ENCODE measurements around the gene ZNF283.
"Not testable (repeated sequence)": the region's sequence is repeated elsewhere in the genome, so short reads cannot be mapped to it uniquely, and the experiment has no call there.

The ZNF283 gene

GRCh38 chr19:43802216-43802951 is 24.7 kb upstream of the ZNF283 start, which contains the start of gene LYPD5:
TSS of gene LYPD5 (minus strand) at chr19:43802447. CDS start at chr19:43802380, 67 bp downstream.
- DNase-seq: no peak

GRCh38 chr19:43804432-43804831 is 22.7 kb upstream of the ZNF283 start:
- no peak for DNase-seq

- not testable (repeated sequence) for DNase-seq
Measured at GRCh38 chr19:43806401-43806800, 20.7 kb upstream of the ZNF283 start.

GRCh38 chr19:43806848-43807247 is 20.3 kb upstream of the ZNF283 start:
- DNase-seq: no peak

GRCh38 chr19:43807651-43808050 is 19.5 kb upstream of the ZNF283 start:
- DNase-seq: no peak

GRCh38 chr19:43809762-43810696 is 17.1 kb upstream of the ZNF283 start:
- no peak for DNase-seq

GRCh38 chr19:43811837-43812236 is 15.3 kb upstream of the ZNF283 start:
- DNase-seq: no peak

- DNase-seq: no peak
Measured at GRCh38 chr19:43812259-43812658, 14.9 kb upstream of the ZNF283 start.

GRCh38 chr19:43812688-43813087 is 14.4 kb upstream of the ZNF283 start:
- DNase-seq: no peak

- no peak for DNase-seq
Measured at GRCh38 chr19:43814663-43815352, 12.3 kb upstream of the ZNF283 start.

- DNase-seq: not testable (repeated sequence)
Measured at GRCh38 chr19:43817454-43817853, 9.7 kb upstream of the ZNF283 start.

GRCh38 chr19:43818500-43818899 is 8.6 kb upstream of the ZNF283 start:
- DNase-seq: no peak

- no peak for DNase-seq
Measured at GRCh38 chr19:43820098-43820883, 6.8 kb upstream of the ZNF283 start.

GRCh38 chr19:43820884-43821215 is 6.3 kb upstream of the ZNF283 start:
- DNase-seq: no peak

- DNase-seq: not testable (repeated sequence)
Measured at GRCh38 chr19:43823856-43824255, 3.3 kb upstream of the ZNF283 start.

GRCh38 chr19:43824572-43824971 is 2.5 kb upstream of the ZNF283 start:
- DNase-seq: not testable (repeated sequence)

GRCh38 chr19:43839139-43839538 is 12.0 kb downstream of the ZNF283 start:
- DNase-seq: no peak

- DNase-seq: no peak
Measured at GRCh38 chr19:43842007-43842406, 14.9 kb downstream of the ZNF283 start.

- DNase-seq: no peak
Measured at GRCh38 chr19:43847246-43847645, 20.1 kb downstream of the ZNF283 start.

- DNase-seq: no peak
Measured at GRCh38 chr19:43847884-43848283, 20.8 kb downstream of the ZNF283 start.

GRCh38 chr19:43848821-43849220 is 21.7 kb downstream of the ZNF283 start:
- no peak for DNase-seq

GRCh38 chr19:43858174-43858573 is 31.1 kb downstream of the ZNF283 start:
- no peak for DNase-seq

GRCh38 chr19:43866923-43867322 is 39.8 kb downstream of the ZNF283 start:
- DNase-seq: not testable (repeated sequence)
